Peyer's patch (tissue), 4 donors: ENCODE measurements around the gene EPSTI1. TPM values are rescaled to one million over a fixed set of nuclear protein-coding genes. Genes with fewer than 3 reads are reported as not detected.

Source experiments
- DNase-seq, 3 donors: peaks; one replicate each; pipeline ENCODE4 v3.0.0-alpha.2; 2017 to 2019
- H3K27ac ChIP-seq, 4 donors: fragments of 200-600 bp; sonication (generic); one replicate each; pipeline ENCODE4 v1.5.1; 2016 to 2019
- H3K27me3 ChIP-seq, 2 donors: fragments of 200-600 bp; sonication (generic); one replicate each; pipeline ENCODE4 v1.5.1; 2019
- H3K36me3 ChIP-seq, 3 donors: fragments of 200-600 bp; sonication (generic); one replicate each; pipeline ENCODE4 v1.5.1; 2016 to 2019
- H3K4me1 ChIP-seq, 4 donors: fragments of 200-600 bp; sonication (generic); one replicate each; pipeline ENCODE4 v1.5.1; 2016 to 2019
- H3K4me3 ChIP-seq, 4 donors: fragments of 200-600 bp; sonication (generic); 1 replicate in 3 of 4; 2 replicates in 1 of 4; pipeline ENCODE4 v1.5.1; 2016 to 2019; ENCODE audit warnings: mild to moderate bottlenecking in 1 of 4
- H3K9me3 ChIP-seq, 4 donors: fragments of 200-600 bp; sonication (generic); one replicate each; pipeline ENCODE4 v1.5.1; 2016 to 2019; ENCODE audit warnings: mild to moderate bottlenecking in 1 of 4
- POLR2A ChIP-seq, 2 donors: fragments of 450-650 bp; IDR thresholded peaks; one replicate each; pipeline ENCODE4 v1.5.1; 2017; ENCODE audit warnings: antibody characterized with exemption in 2 of 2, mild to moderate bottlenecking in 2 of 2, moderate library complexity in 2 of 2
- total RNA-seq, 4 donors: library from RNA; depleted of rRNA; stranded (reverse); fragments of >200 nt; gene quantifications; one replicate each; pipeline ENCODE4 v1.1.0, GENCODE V29; 2016
- TF ChIP-seq, protein P1 (sequence below), 6 experiments: fragments of 450-650 bp in 4 of 6; fragments of 200-600 bp in 2 of 6; sonication (generic) in 1 of 6; IDR thresholded peaks; one replicate each; pipeline ENCODE4 v1.5.1; 2017 to 2019; ENCODE audit warnings: antibody characterized with exemption in 6 of 6, mild to moderate bottlenecking in 3 of 6, moderate library complexity in 1 of 6

The EPSTI1 gene
- total RNA-seq, 4 donors from 2014 or later, result 8.8 to 45.4 (median 22.1) TPM

- no peaks in the 10 kb centered on the region for H3K36me3 ChIP-seq
- no peak overlapping the region for H3K4me3 ChIP-seq
- H3K27me3 ChIP-seq, result no peaks in the 10 kb centered on the region
- H3K4me1 ChIP-seq, result no peaks in the 10 kb centered on the region
- no peaks in the 10 kb centered on the region for H3K9me3 ChIP-seq
- no peak overlapping the region for H3K27ac ChIP-seq
- DNase-seq, result no peak
- TF ChIP-seq, protein P1, sequence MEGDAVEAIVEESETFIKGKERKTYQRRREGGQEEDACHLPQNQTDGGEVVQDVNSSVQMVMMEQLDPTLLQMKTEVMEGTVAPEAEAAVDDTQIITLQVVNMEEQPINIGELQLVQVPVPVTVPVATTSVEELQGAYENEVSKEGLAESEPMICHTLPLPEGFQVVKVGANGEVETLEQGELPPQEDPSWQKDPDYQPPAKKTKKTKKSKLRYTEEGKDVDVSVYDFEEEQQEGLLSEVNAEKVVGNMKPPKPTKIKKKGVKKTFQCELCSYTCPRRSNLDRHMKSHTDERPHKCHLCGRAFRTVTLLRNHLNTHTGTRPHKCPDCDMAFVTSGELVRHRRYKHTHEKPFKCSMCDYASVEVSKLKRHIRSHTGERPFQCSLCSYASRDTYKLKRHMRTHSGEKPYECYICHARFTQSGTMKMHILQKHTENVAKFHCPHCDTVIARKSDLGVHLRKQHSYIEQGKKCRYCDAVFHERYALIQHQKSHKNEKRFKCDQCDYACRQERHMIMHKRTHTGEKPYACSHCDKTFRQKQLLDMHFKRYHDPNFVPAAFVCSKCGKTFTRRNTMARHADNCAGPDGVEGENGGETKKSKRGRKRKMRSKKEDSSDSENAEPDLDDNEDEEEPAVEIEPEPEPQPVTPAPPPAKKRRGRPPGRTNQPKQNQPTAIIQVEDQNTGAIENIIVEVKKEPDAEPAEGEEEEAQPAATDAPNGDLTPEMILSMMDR (IDR thresholded peaks at IDR 0.05), result no peak
- no peak for TF ChIP-seq POLR2A (IDR thresholded peaks at IDR 0.05)
These were observed 84.3 kb downstream of the EPSTI1 start for GRCh38 chr13:42907745-42908144.

GRCh38 chr13:42906257-42906656 is 85.8 kb downstream of the EPSTI1 start:
- no peaks in the 10 kb centered on the region for H3K36me3 ChIP-seq
- no peak for TF ChIP-seq POLR2A (IDR thresholded peaks at IDR 0.05)
- TF ChIP-seq, protein P1 (IDR thresholded peaks at IDR 0.05), result no peak
- no peak for DNase-seq
- H3K4me1 ChIP-seq, result no peaks in the 10 kb centered on the region
- H3K27ac ChIP-seq, result no peak overlapping the region
- no peak overlapping the region for H3K4me3 ChIP-seq
- H3K9me3 ChIP-seq, result no peaks in the 10 kb centered on the region
- no peaks in the 10 kb centered on the region for H3K27me3 ChIP-seq

DNA sequence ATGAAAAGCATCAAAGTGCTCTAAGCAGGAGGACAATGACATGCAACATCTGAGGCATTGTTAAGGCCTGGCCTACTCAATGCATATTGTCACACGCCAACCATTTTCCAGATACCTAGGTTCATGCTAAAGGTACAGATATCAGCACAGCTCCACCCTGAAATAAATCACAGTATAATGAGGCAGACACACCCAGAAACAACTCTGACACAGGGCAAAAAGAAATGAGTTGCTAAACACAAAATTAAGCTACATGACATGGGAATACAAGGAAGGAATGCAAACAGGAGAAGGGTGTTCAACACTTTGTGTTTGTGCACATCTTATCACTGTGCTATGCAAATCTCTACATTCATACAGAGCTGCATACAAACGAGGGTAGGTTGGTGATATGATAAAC is 86.5 kb downstream of the EPSTI1 start:
- TF ChIP-seq POLR2A (IDR thresholded peaks at IDR 0.05), result no peak
- TF ChIP-seq, protein P1 (IDR thresholded peaks at IDR 0.05), result no peak
- no peaks in the 10 kb centered on the region for H3K9me3 ChIP-seq
- H3K4me3 ChIP-seq, result no peak overlapping the region
- H3K4me1 ChIP-seq, result no peaks in the 10 kb centered on the region
- no peak overlapping the region for H3K27ac ChIP-seq
- H3K36me3 ChIP-seq, result no peaks in the 10 kb centered on the region
- no peak for DNase-seq
- no peaks in the 10 kb centered on the region for H3K27me3 ChIP-seq

GRCh38 chr13:42899266-42899665 is 92.8 kb downstream of the EPSTI1 start:
- TF ChIP-seq, protein P1 (IDR thresholded peaks at IDR 0.05), result no peak
- TF ChIP-seq POLR2A (IDR thresholded peaks at IDR 0.05), result no peak
- H3K27ac ChIP-seq, result no peak overlapping the region
- H3K36me3 ChIP-seq, result peaks cover 0 to 19% (median 0%) of the 10 kb centered on the region in 3 donors
- H3K27me3 ChIP-seq, result no peaks in the 10 kb centered on the region
- no peak overlapping the region for H3K4me3 ChIP-seq
- no peaks in the 10 kb centered on the region for H3K9me3 ChIP-seq
- no peak for DNase-seq
- H3K4me1 ChIP-seq, result peaks cover 0 to 6% (median 0%) of the 10 kb centered on the region in 4 donors

- Histone ChIP-seq H3K27ac (no peak overlapping the region), H3K36me3 (peaks cover 0 to 19% (median 0%) of the 10 kb centered on the region in 3 donors), H3K9me3 (no peaks in the 10 kb centered on the region), H3K4me1 (peaks cover 0 to 6% (median 0%) of the 10 kb centered on the region in 4 donors), H3K27me3 (no peaks in the 10 kb centered on the region), H3K4me3 (no peak overlapping the region)
- TF ChIP-seq POLR2A (IDR thresholded peaks at IDR 0.05), result no peak
- no peak for DNase-seq
These were observed 96.3 kb downstream of the EPSTI1 start for GRCh38 chr13:42895776-42896175.

- Histone ChIP-seq H3K9me3 (no peaks in the 10 kb centered on the region), H3K27me3 (no peaks in the 10 kb centered on the region), H3K36me3 (peaks cover 0 to 14% (median 0%) of the 10 kb centered on the region in 3 donors), H3K4me3 (no peak overlapping the region), H3K4me1 (peaks cover 0 to 6% (median 0%) of the 10 kb centered on the region in 4 donors), H3K27ac (no peak overlapping the region)
- TF ChIP-seq, protein P1 (IDR thresholded peaks at IDR 0.05), result no peak
- TF ChIP-seq POLR2A (IDR thresholded peaks at IDR 0.05), result no peak
- DNase-seq, result no peak
These were observed 97.2 kb downstream of the EPSTI1 start for GRCh38 chr13:42894765-42895243.
